GM19468 (cell line): Measurements from ENCODE around the gene CCDC88A.

Experiments used
- ATAC-seq: cut with Tn5 transposase; IDR thresholded peaks from one replicate; pipeline ENCODE4 v1.9.1; 2021; ENCODE audit warnings: mild to moderate bottlenecking, moderate library complexity, moderate number of reproducible peaks; ENCODE audit not compliant: unreplicated experiment; ENCODE audit errors: extremely low read depth

Gene CCDC88A

GRCh38 chr2:55422876-55423665, 3.4 kb upstream of the CCDC88A start:
- no peak for ATAC-seq

- ATAC-seq: no peak
Observed at GRCh38 chr2:55421326-55421725, 1.7 kb upstream of the CCDC88A start.

DNA sequence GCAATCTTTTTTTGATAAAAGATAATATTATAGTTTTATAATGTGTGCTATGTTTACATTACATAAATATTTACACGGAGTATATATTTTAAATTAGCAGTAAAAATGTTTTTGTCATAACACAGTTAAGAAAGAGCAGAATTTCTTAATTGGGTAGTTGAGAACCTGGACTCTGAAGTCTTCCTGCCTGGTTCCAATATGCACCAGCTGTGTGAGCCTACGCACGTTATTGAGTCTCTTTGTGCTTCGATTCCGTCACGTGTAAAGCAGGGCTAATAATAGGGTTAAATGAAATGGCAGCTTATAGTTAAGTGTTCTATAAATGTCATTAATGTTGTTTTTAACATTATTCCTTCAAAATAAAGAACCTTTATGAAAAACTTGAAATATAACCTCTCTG, 1.2 kb upstream of the CCDC88A start:
- no peak for ATAC-seq

- no peak for ATAC-seq
Observed at GRCh38 chr2:55420439-55420725, 726 bp upstream of the CCDC88A start.

- no peak for ATAC-seq
Observed at GRCh38 chr2:55419233-55419678, 400 bp downstream of the CCDC88A start.

GRCh38 chr2:55418512-55419232, 984 bp downstream of the CCDC88A start:
- no peak for ATAC-seq

GRCh38 chr2:55418072-55418471, 1.6 kb downstream of the CCDC88A start:
- no peak for ATAC-seq

- ATAC-seq: no peak
Observed at GRCh38 chr2:55416786-55417568, 2.7 kb downstream of the CCDC88A start.

- ATAC-seq: no peak
Observed at GRCh38 chr2:55415300-55415699, 4.4 kb downstream of the CCDC88A start.

- no peak for ATAC-seq
Observed at GRCh38 chr2:55408918-55409868, 10.5 kb downstream of the CCDC88A start.

- ATAC-seq: no peak
Observed at GRCh38 chr2:55408098-55408882, 11.4 kb downstream of the CCDC88A start.

- ATAC-seq: no peak
Observed at GRCh38 chr2:55405116-55405515, 14.5 kb downstream of the CCDC88A start.

DNA sequence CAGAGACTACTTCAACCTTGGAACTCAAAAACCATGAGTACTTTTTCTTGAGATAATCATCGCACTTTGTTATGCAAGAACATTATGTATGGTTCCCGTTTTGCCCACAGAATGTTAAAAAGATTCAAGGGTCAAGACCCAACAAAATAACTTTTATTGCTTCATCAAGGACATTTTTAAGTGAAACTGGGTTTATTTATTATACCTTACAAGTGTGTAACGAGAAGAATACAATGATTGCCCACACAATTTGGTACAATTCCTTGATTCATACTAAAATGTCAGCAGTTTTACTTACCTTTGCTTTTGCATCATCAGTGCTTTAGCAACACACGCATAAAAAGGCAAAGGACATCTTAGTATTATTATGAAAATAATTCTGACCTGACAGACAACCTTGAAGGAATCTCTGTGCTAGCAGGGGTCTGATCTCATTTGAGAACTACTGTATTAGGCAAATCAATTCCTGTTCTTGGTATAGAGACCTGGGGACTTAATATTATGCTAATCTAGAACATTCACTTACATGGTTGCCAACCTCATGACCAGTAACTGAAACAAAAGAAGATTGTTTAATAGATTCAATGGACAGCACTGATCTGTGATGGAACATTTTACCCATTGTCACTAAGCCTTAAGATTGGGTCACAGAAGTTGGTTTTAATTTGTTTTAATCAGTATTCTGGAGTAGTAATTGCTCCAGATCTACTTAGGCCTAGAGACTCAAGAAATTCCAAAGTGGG, 16.2 kb downstream of the CCDC88A start:
- ATAC-seq: no peak

- ATAC-seq: no peak
Observed at GRCh38 chr2:55401124-55401523, 18.5 kb downstream of the CCDC88A start.

GRCh38 chr2:55400332-55400731, 19.3 kb downstream of the CCDC88A start:
- no peak for ATAC-seq

GRCh38 chr2:55399815-55400214, 19.8 kb downstream of the CCDC88A start:
- no peak for ATAC-seq

- ATAC-seq: no peak
Observed at GRCh38 chr2:55395724-55396605, 23.7 kb downstream of the CCDC88A start.
